ENCODE results near the gene SYNDIG1. TPM values are rescaled to one million over a fixed set of nuclear protein-coding genes. Genes with fewer than 3 reads are reported as not detected.

SYNDIG1 gene
- polyA plus RNA-seq, 1 donor from 2014 or later = 0.22 TPM

- no peaks in the 10 kb centered on the region for H3K79me2 ChIP-seq (replicated peaks; ENCODE audit: insufficient read depth, low read length)
- H3K27me3 ChIP-seq (ENCODE audit: insufficient read depth, low read depth, low read length) = no peaks in the 10 kb centered on the region
- H3K9ac ChIP-seq (ENCODE audit: low read length) = no peak overlapping the region
- no peak overlapping the region for H3K27ac ChIP-seq (ENCODE audit: low read length)
- no peak for TF ChIP-seq CTCF (IDR thresholded peaks at IDR 0.05; ENCODE audit: poor library complexity, severe bottlenecking)
- TF ChIP-seq EZH2 (IDR thresholded peaks at IDR 0.05; ENCODE audit: borderline replicate concordance, insufficient read depth, low read length, poor library complexity, severe bottlenecking) = no peak
- TF ChIP-seq POLR2AphosphoS5 (IDR thresholded peaks at IDR 0.05) = no peak
- TF ChIP-seq MXI1 (conservative IDR thresholded peaks at IDR 0.05; ENCODE audit: poor library complexity, severe bottlenecking) = no peak
- no peak for TF ChIP-seq RAD21 (conservative IDR thresholded peaks at IDR 0.05)
- no peak for TF ChIP-seq EP300 (conservative IDR thresholded peaks at IDR 0.05; ENCODE audit: poor library complexity, severe bottlenecking)
- TF ChIP-seq SMC3 (conservative IDR thresholded peaks at IDR 0.05; ENCODE audit: poor library complexity) = no peak
- TF ChIP-seq REST (IDR thresholded peaks at IDR 0.05; ENCODE audit: borderline replicate concordance) = no peak
- TF ChIP-seq TAF1 (IDR thresholded peaks at IDR 0.05; ENCODE audit: low read depth) = no peak
- no peak overlapping the region for H3K4me2 ChIP-seq (ENCODE audit: low read length)
- no peak overlapping the region for H2AFZ ChIP-seq (ENCODE audit: low read depth, low read length)
- H4K20me1 ChIP-seq (ENCODE audit: insufficient read depth) = no peaks in the 10 kb centered on the region
- no peaks in the 10 kb centered on the region for H3F3A ChIP-seq (ENCODE audit: insufficient read depth, low read length, poor library complexity, severe bottlenecking)
- no peaks in the 10 kb centered on the region for H3K9me3 ChIP-seq (ENCODE audit: low read length)
- no peak overlapping the region for H3K4me3 ChIP-seq (ENCODE audit: low read length)
- no peaks in the 10 kb centered on the region for H3K9me2 ChIP-seq (ENCODE audit: insufficient read depth, low read length)
- no peaks in the 10 kb centered on the region for H3K36me3 ChIP-seq (ENCODE audit: insufficient read depth, low read length)
Measured at GRCh38 chr20:24588725-24589340, 119.4 kb downstream of the SYNDIG1 start.

GRCh38 chr20:24589381-24589780 is 120.0 kb downstream of the SYNDIG1 start:
- Histone ChIP-seq H3K9me3 (ENCODE audit: low read length) (peaks cover 3% of the 10 kb centered on the region), H3K9me2 (ENCODE audit: insufficient read depth, low read length) (no peaks in the 10 kb centered on the region), H3K27ac (ENCODE audit: low read length) (no peak overlapping the region), H3K4me2 (ENCODE audit: low read length) (no peak overlapping the region), H3K27me3 (ENCODE audit: insufficient read depth, low read depth, low read length) (no peaks in the 10 kb centered on the region), H3K79me2 (replicated peaks; ENCODE audit: insufficient read depth, low read length) (no peaks in the 10 kb centered on the region), H3K4me3 (ENCODE audit: low read length) (no peak overlapping the region), H3K36me3 (ENCODE audit: insufficient read depth, low read length) (no peaks in the 10 kb centered on the region), H2AFZ (ENCODE audit: low read depth, low read length) (no peak overlapping the region), H4K20me1 (ENCODE audit: insufficient read depth) (no peaks in the 10 kb centered on the region), H3F3A (ENCODE audit: insufficient read depth, low read length, poor library complexity, severe bottlenecking) (no peaks in the 10 kb centered on the region), H3K9ac (ENCODE audit: low read length) (no peak overlapping the region)
- no peak for TF ChIP-seq MXI1 (conservative IDR thresholded peaks at IDR 0.05; ENCODE audit: poor library complexity, severe bottlenecking)
- no peak for TF ChIP-seq RAD21 (conservative IDR thresholded peaks at IDR 0.05)
- no peak for TF ChIP-seq POLR2AphosphoS5 (IDR thresholded peaks at IDR 0.05)
- TF ChIP-seq REST (IDR thresholded peaks at IDR 0.05; ENCODE audit: borderline replicate concordance) = no peak
- no peak for TF ChIP-seq EZH2 (IDR thresholded peaks at IDR 0.05; ENCODE audit: borderline replicate concordance, insufficient read depth, low read length, poor library complexity, severe bottlenecking)
- TF ChIP-seq TAF1 (IDR thresholded peaks at IDR 0.05; ENCODE audit: low read depth) = no peak
- TF ChIP-seq CTCF (IDR thresholded peaks at IDR 0.05; ENCODE audit: poor library complexity, severe bottlenecking) = no peak
- no peak for TF ChIP-seq EP300 (conservative IDR thresholded peaks at IDR 0.05; ENCODE audit: poor library complexity, severe bottlenecking)
- no peak for TF ChIP-seq SMC3 (conservative IDR thresholded peaks at IDR 0.05; ENCODE audit: poor library complexity)
